Measurements from ENCODE around the gene CATSPERE.
A peak's percentile ranks its signal among the peaks of the same experiment; 100 is the strongest.
"Not testable (repeated sequence)": the region's sequence is repeated elsewhere in the genome, so short reads cannot be mapped to it uniquely, and the experiment has no call there.

The CATSPERE gene

GRCh38 chr1:244445320-244446181, 15.5 kb upstream of the CATSPERE start:
- intact Hi-C loops (cut with DNase I): no loop called here
- DNase-seq: peak in 4 of 42 donors; percentile 8 to 55 (median 48)

GRCh38 chr1:244447024-244447423, 14.0 kb upstream of the CATSPERE start:
- no peak for DNase-seq
- intact Hi-C loops (cut with DNase I): no loop called here

GRCh38 chr1:244447552-244447951, 13.5 kb upstream of the CATSPERE start:
- intact Hi-C loops (cut with DNase I): no loop called here
- DNase-seq: no peak

- no peak for DNase-seq
- intact Hi-C loops (cut with DNase I): no loop called here
These were observed 12.6 kb upstream of the CATSPERE start for GRCh38 chr1:244448279-244449036.

- DNase-seq: peak in 4 of 42 donors; percentile 24 to 32 (median 25)
- intact Hi-C loops (cut with DNase I): loop anchor here (10.0 kb wide), 2 partner anchors 105 to 135 kb away; no protein-coding TSS in a partner anchor
These were observed 11.1 kb upstream of the CATSPERE start for GRCh38 chr1:244449936-244450508.

- peak in 39 of 42 donors; percentile 26 to 76 (median 48) for DNase-seq
- intact Hi-C loops (cut with DNase I): loop anchor here (10.0 kb wide), 2 partner anchors 106 to 136 kb away; no protein-coding TSS in a partner anchor
These were observed 10.2 kb upstream of the CATSPERE start for GRCh38 chr1:244450597-244451538.

- intact Hi-C loops (cut with DNase I): loop anchor here (10.0 kb wide), 2 partner anchors 107 to 137 kb away; no protein-coding TSS in a partner anchor
- peak in 2 of 42 donors; percentile 8 to 12 for DNase-seq
These were observed 9.5 kb upstream of the CATSPERE start, which contains the start of gene ADSS2 for GRCh38 chr1:244451539-244451950. Gene ADSS2, minus strand, starts transcription at chr1:244451909. Its CDS starts 92 bp downstream, at chr1:244451817.

- intact Hi-C loops (cut with DNase I): loop anchor here (10.0 kb wide), 2 partner anchors 107 to 137 kb away; no protein-coding TSS in a partner anchor
- peak; percentile 96 to 100 (median 99) for DNase-seq
These were observed 8.9 kb upstream of the CATSPERE start for GRCh38 chr1:244451951-244452795.

- no peak for DNase-seq
- intact Hi-C loops (cut with DNase I): loop anchor here (10.0 kb wide), 2 partner anchors 110 to 140 kb away; no protein-coding TSS in a partner anchor
These were observed 6.7 kb upstream of the CATSPERE start for GRCh38 chr1:244454412-244454811.

- intact Hi-C loops (cut with DNase I): loop anchor here (10.0 kb wide), 2 partner anchors 112 to 142 kb away; no protein-coding TSS in a partner anchor
These were observed 4.5 kb upstream of the CATSPERE start for GRCh38 chr1:244456586-244456985.

GRCh38 chr1:244458781-244459180, 2.3 kb upstream of the CATSPERE start:
- no peak for DNase-seq
- intact Hi-C loops (cut with DNase I): loop anchor here (10.0 kb wide), 2 partner anchors 114 to 144 kb away; no protein-coding TSS in a partner anchor

More at GRCh38 chr1:244456586-244456985, 4.5 kb upstream of the CATSPERE start:
- no peak for DNase-seq

GRCh38 chr1:244460197-244460596, 876 bp upstream of the CATSPERE start:
- intact Hi-C loops (cut with DNase I): no loop called here
- no peak for DNase-seq

- intact Hi-C loops (cut with DNase I): no loop called here
- DNase-seq: no peak
These were observed 5.7 kb downstream of the CATSPERE start for GRCh38 chr1:244466724-244467123.

GRCh38 chr1:244473059-244473605, 12.1 kb downstream of the CATSPERE start:
- DNase-seq: no peak
- intact Hi-C loops (cut with DNase I): no loop called here

GRCh38 chr1:244484971-244485370, 23.9 kb downstream of the CATSPERE start:
- intact Hi-C loops (cut with DNase I); DNase-seq: not testable (repeated sequence)

- intact Hi-C loops (cut with DNase I): no loop called here
- no peak for DNase-seq
These were observed 33.6 kb downstream of the CATSPERE start for GRCh38 chr1:244494653-244495052.

GRCh38 chr1:244496186-244496585, 35.1 kb downstream of the CATSPERE start:
- intact Hi-C loops (cut with DNase I): no loop called here
- no peak for DNase-seq
